SKM-1 (cell line): ENCODE data around the gene NXPE3.
"Not testable (repeated sequence)": the region's sequence is repeated elsewhere in the genome, so short reads cannot be mapped to it uniquely, and the experiment has no call there.

ENCODE experiments used
- DNase-seq: peaks from one replicate; lab custom pipeline; 2025; ENCODE audit not compliant: unreplicated experiment; lab: John Stamatoyannopoulos, UW

The NXPE3 gene

DNA sequence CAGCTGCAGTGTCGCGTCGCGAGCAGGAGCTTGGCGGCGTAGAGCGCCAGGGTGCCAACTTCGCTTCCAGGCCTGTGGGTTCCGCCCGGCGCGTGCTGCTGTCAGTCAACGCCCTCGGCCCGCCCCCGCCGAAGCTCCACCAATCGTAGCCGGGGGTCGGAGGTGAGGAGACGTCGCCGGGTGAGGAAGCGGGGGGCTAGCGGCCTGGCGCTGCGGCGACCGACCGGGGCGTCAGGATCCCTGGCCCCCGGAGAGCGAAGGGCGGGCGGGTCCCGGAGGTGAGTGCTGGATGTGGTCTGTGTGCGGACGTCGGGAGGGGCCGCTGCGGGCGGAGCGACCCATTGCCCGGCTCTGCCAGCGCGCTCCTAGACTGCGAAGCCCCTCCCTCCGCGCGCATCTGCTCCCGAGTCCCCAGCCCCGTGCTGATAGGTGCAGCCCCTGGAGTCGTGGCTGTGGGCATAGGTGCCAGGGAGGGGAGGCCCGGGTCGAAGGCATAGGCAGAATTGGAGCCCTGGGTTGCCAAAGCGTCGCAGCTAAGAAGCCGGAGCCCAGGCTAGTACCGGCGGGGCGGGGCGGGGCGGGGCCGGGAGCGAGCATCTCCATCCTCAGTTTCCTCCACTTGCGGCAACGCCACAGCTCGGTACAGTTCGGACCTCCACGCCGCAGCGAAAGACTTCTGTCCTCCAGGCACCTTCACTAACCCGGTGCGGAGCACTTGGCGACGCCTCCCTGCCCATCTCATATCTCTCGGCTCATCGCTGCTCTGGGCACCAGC is at the start of gene NXPE3:
Gene NXPE3 (plus strand): TSS at position 165 of the 775 bp plus-strand sequence. CDS start 6,386 bp downstream, outside the sequence.
- peak; percentile 63 for DNase-seq

- DNase-seq: no peak
These were observed 49.4 kb upstream of the NXPE3 start for GRCh38 chr3:101729586-101729985.

DNA sequence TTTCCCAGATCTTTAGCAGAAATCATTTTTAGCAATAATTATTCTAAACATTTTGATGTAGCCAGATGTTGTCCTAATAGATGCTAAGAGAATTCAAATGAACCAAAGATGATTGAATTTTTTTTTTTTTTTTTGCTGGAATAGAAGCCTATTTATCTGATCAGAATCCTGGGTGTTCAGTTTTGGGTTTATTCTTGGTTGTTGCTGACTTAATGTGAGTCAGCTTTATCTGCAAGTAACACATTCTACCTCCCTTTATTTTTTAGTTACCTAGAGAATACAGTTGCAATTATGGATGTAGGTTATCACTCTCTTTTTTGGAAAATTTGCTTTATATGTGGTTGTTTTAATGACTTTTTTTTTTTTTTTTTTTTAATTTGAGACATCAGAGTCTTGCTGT is 48.2 kb upstream of the NXPE3 start:
- no peak for DNase-seq

DNA sequence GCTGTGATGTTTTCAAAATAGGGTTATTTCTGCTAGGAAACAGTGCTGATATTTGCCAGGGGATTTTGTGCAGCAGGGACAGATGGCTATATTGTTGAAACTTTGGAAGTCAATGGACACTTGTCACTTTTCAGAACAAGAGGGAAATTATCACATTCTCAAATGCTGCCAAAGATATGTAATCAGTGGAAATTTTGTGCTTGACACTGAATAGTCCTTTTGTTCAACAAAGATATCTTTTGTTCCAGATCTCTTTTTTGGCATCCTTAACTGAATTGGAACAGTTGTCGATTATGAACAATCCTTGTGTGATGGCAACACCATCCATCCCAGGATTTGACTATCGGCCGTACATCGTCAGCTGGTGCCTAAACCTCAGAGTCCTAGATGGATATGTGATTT is 46.8 kb upstream of the NXPE3 start:
- DNase-seq: no peak

DNA sequence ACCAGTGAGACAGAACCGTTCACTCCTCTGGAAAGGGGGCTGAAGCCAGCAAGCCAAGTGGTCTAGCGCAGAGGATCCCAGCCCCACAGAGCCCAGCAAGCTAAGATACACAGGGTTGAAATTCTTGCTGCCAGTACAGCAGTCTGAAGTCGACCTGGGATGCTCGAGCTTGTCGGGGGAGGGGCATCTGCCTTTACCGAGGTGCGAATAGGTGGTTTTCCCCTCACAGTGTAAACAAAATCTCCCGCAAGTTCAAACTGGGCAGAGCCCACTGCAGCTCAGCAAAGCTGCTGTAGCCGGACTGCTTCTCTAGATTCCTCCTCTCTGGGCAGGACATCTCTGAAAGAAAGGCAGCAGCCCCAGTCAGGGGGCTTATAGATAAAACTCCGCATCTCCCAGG is 43.2 kb upstream of the NXPE3 start:
- no peak for DNase-seq

- DNase-seq: not testable (repeated sequence)
These were observed 37.1 kb upstream of the NXPE3 start for GRCh38 chr3:101741914-101742313.

- DNase-seq: no peak
These were observed 34.2 kb upstream of the NXPE3 start for GRCh38 chr3:101744811-101745210.

DNA sequence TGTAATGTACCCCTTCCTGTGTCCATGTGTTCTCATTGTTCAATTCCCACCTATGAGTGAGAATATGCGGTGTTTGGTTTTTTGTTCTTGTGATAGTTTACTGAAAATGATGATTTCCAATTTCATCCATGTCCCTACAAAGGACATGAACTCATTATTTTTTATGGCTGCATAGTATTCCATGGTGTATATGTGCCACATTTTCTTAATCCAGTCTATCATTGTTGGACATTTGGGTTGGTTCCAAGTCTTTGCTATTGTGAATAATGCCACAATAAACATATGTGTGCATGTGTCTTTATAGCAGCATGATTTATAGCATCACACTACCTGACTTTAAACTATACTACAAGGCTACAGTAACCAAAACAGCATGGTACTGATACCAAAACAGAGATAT is 33.1 kb upstream of the NXPE3 start:
- DNase-seq: not testable (repeated sequence)

DNA sequence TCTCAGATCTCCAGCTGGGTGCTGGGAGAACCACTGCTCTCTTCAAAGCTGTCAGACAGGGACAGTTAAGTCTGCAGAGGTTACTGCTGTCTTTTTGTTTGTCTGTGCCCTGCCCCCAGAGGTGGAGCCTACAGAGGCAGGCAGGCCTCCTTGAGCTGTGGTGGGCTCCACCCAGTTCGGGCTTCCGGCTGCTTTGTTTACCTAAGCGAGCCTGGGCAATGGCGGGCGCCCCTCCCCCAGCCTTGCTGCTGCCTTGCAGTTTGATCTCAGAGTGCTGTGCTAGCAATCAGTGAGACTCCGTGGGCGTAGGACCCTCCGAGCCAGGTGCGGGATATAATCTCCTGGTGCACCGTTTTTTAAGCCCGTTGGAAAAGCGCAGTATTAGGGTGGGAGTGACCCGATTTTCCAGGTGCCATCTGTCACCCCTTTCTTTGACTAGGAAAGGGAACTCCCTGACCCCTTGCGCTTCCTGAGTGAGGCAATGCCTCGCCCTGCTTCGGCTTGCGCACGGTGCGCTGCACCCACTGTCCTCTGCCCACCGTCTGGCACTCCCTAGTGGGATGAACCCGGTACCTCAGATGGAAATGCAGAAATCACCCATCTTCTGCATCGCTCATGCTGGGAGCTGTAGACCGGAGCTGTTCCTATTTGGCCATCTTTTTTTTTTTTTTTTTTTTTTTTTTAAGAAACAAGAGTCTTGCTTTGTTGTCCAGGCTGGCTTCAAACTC is 25.5 kb upstream of the NXPE3 start:
- DNase-seq: not testable (repeated sequence)

- no peak for DNase-seq
These were observed 20.8 kb upstream of the NXPE3 start for GRCh38 chr3:101758224-101758623.

- no peak for DNase-seq
These were observed 16.9 kb upstream of the NXPE3 start for GRCh38 chr3:101762041-101762646.

- not testable (repeated sequence) for DNase-seq
These were observed 1.2 kb upstream of the NXPE3 start for GRCh38 chr3:101777745-101778281.

DNA sequence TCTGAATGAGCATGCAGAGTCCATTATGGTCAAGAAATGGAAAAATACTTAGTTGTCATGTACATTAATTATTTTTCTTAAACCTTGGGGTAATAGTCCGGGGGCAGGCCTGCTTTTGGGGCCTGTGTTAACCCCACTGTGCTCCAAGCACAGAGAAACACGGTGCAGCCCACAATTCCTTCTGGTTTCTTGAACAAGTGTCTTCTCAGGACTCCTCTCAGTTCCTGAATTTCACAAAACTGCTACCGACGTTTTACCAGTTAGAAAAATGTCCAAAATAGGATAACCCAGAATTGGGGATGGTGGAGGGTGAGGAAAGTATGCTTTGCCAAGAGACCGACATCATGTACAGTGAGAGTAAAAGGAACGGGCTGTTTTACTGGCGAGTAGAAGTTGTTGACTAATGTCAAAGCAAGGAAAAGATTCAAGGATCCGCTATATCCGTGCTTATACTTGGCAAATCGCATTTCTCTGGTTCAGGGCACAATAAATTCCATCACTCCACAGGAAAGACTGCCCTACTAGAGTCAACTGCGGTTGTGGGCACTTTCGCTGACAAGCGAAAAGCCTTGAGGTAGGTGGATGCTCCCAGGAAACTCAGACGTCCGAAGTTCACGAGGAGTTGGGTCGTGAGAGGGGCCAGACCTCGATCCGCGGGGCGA is 495 bp upstream of the NXPE3 start:
- DNase-seq: no peak

GRCh38 chr3:101779822-101780381 is 891 bp downstream of the NXPE3 start:
- no peak for DNase-seq

DNA sequence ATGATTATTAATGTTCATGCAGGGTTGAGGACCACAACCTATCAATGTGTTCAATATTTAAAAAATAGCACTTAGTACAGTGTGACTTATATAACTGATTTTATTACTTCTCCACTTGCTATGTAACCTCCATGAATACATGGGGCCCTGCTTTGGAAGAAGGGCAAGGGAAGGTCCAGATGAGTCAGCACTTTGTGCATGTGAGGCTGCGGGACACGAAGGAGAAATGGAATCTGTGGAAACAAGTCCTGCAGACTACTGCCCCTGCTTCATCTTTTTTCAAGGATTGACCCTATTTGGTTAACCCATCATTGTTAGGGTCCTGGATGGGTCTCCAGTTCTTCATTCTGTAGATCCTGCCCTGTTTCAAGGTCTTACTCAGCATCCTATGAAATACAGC is 1.6 kb downstream of the NXPE3 start:
- no peak for DNase-seq

DNA sequence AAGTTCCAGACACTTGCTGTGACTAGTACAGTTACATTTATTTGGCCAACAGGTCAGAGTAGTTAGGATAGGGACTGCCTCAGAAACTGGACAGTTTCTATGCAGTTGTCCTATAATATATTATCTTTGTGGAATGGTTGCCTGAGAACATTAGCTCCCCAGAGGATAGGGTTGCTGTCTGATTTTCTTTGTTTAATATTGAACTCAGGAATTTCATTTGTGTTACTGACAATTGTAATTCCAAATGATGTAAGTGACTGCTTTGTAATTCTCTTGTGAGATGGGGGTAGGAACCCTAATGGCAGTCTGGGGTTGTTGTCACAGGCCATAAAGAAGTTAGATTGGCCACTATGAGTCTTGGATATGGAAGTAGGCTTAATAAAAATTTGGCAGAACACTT is 2.2 kb downstream of the NXPE3 start:
- DNase-seq: no peak

DNA sequence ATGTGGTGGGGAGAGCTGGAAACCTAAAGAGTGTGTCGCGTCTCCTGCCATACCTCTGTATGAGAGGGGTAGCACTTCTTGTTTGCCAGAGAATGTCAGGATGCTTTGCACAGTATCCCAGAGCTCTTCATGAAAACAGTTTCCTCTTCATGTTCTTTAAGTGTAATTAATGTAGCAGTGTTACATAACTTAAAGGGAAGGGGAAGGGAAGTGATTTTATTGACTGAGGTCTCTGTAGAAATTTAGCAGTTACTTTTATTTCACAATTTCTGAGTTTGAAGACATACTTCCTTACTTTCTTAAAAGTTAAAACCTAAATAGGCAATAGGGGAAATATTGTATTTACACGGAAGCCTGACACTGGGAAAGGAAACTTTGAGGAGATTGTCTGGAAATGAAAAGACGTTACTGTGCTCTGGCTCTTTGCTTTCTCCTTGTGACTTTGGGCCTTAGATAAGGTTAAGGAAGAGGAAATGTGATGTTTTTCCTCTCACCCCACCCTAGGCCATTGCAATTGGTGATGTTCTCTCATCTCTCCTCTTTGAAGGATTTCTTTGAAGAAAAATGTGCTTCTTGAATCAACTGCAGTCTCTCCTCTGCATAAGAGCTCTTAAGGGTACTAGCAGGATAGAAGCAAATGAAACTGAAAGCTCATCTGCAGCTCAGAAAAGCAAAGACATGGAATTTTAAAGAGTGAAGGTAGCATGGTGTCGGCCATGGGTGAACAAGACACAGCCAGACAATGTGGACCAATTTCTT is 6.0 kb downstream of the NXPE3 start:
- DNase-seq: peak; percentile 84

DNA sequence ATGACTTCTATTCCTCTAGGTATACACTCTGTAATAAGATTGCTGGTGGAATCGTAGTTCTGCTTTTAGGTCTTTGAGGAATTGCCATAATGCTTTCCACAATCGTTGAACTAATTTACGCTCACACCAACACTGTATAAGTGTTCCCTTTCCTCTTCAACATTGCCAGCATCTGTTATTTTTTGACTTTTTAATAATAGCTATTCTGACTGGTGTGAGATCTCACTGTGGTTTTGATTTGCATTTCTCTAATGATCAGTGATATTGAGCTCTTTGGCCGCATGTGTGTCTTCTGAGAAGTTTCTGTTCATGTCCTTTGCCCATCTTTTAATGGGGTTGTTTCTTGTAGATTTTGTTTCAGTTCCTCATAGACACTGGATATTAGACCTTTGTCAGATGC is 12.8 kb downstream of the NXPE3 start:
- no peak for DNase-seq

- no peak for DNase-seq
These were observed 17.2 kb downstream of the NXPE3 start for GRCh38 chr3:101796077-101796680.

DNA sequence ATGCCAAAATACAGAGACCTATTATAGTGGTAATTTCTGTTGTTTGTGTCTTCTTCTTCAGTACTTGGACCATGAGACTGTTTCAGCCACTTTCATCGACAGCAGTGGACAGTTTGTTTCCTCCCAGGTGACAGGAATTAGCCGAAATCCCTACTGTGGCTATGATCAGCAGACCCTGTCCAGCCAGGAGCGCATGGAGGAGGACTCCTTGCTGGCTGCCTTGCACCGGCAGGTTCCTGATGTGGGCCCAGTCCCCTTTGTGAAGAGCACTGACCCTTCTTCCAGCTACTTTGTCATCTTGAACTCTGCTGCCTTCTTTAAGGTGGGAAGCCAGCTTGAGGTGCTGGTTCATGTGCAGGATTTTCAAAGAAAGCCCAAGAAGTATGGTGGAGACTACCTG is 22.2 kb downstream of the NXPE3 start:
- DNase-seq: no peak
